Measurements from ENCODE around the gene NTN1. TPM values are rescaled to one million over a fixed set of nuclear protein-coding genes. Genes with fewer than 3 reads are reported as not detected.

The NTN1 gene
- total and polyA plus RNA-seq, 2 experiments from 2014 or later, result 0.11 to 0.21 TPM

- no peak overlapping the region for H2AFZ ChIP-seq
- in situ Hi-C loops (cut with MboI), result no loop called here
Measured at GRCh38 chr17:9127340-9127739, 106.0 kb downstream of the NTN1 start.

DNA sequence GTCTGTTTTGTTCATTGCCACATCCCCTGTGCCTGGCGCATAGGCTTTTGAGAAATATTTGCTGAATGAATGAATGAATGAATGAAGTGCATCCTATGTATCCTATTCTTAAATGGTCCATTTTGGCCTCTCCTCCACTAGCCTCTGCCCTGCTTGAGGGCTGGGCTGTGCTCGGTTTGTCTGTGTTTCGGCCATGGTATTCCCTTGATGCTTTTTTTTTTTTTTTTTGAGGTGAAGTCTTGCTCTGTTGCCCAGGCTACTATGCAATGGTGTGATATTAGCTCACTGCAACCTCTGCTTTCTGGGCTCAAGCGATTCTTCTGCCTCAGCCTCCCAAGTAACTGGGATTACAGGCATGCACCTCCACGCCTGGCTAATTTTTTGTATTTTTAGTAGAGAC lies 110.1 kb downstream of the NTN1 start:
- Histone ChIP-seq H3K4me3 (no peak overlapping the region), H3K4me2 (ENCODE audit: unreplicated experiment) (no peak overlapping the region), H3K4me1 (ENCODE audit: insufficient read depth) (no peaks in the 10 kb centered on the region), H3K36me3 (ENCODE audit: low read depth) (no peaks in the 10 kb centered on the region), H3K9me3 (ENCODE audit: low read depth) (no peaks in the 10 kb centered on the region), H3F3A (ENCODE audit: insufficient read depth) (no peaks in the 10 kb centered on the region), H3K79me2 (ENCODE audit: insufficient read depth) (no peaks in the 10 kb centered on the region), H4K20me1 (ENCODE audit: insufficient read depth) (no peaks in the 10 kb centered on the region), H2AFZ (no peak overlapping the region), H3K27me3 (replicated peaks; ENCODE audit: insufficient read depth) (no peaks in the 10 kb centered on the region), H3K9ac (no peak overlapping the region), H3K27ac (no peak overlapping the region), H3K9me2 (ENCODE audit: insufficient read depth) (no peaks in the 10 kb centered on the region)
- DNase-seq, result no peak
- WGBS, 2 experiments (ENCODE audit: low coverage in 1 of 2, low lambda C conversion rate in 2 of 2, missing lambda C conversion rate in 2 of 2), result 53 to 56% methylated on average over 5 of the region's 5 CpGs
- in situ Hi-C loops (cut with MboI), result no loop called here
- no peak for TF ChIP-seq EZH2phosphoT487 (IDR thresholded peaks at IDR 0.05; ENCODE audit: insufficient read depth, low read depth)
- TF ChIP-seq EZH2 (IDR thresholded peaks at IDR 0.05; ENCODE audit: insufficient read depth, poor library complexity, severe bottlenecking), result no peak

More at GRCh38 chr17:9127340-9127739, 106.0 kb downstream of the NTN1 start:
- no peaks in the 10 kb centered on the region for H3K79me2 ChIP-seq (ENCODE audit: insufficient read depth)
- H4K20me1 ChIP-seq (ENCODE audit: insufficient read depth), result no peaks in the 10 kb centered on the region
- H3K4me3 ChIP-seq, result no peak overlapping the region
- no peak for DNase-seq
- no peaks in the 10 kb centered on the region for H3K4me1 ChIP-seq (ENCODE audit: insufficient read depth)
- H3K9me3 ChIP-seq (ENCODE audit: low read depth), result no peaks in the 10 kb centered on the region
- no peaks in the 10 kb centered on the region for H3K9me2 ChIP-seq (ENCODE audit: insufficient read depth)
- H3K9ac ChIP-seq, result no peak overlapping the region
- no peaks in the 10 kb centered on the region for H3K27me3 ChIP-seq (replicated peaks; ENCODE audit: insufficient read depth)
- no peaks in the 10 kb centered on the region for H3F3A ChIP-seq (ENCODE audit: insufficient read depth)
- 78 to 79% methylated on average over 7 of the region's 7 CpGs for WGBS, 2 experiments (ENCODE audit: low coverage in 1 of 2, low lambda C conversion rate in 2 of 2, missing lambda C conversion rate in 2 of 2)
- no peaks in the 10 kb centered on the region for H3K36me3 ChIP-seq (ENCODE audit: low read depth)
- no peak overlapping the region for H3K27ac ChIP-seq
- TF ChIP-seq EZH2phosphoT487 (IDR thresholded peaks at IDR 0.05; ENCODE audit: insufficient read depth, low read depth), result no peak
- TF ChIP-seq EZH2 (IDR thresholded peaks at IDR 0.05; ENCODE audit: insufficient read depth, poor library complexity, severe bottlenecking), result no peak
- no peak overlapping the region for H3K4me2 ChIP-seq (ENCODE audit: unreplicated experiment)

DNA sequence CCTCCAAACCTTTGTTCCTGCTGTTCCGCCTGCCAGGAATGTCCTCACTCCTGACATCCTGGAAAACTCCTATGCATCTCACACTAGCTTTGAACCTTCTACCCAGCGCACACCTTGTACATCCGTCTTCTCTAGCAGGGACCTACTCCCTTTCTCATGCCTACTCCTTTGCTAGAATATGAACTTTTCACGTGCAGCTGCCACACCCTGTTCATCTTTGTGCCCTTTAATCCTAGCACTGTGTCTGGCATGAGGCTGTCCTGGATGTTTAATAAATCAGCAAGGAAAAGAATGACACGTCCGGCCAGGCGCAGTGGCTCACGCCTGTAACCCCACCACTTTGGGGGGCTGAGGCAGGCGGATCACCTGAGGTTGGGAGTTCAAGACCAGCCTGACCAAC lies 111.0 kb downstream of the NTN1 start:
- Histone ChIP-seq H3K79me2 (ENCODE audit: insufficient read depth) (no peaks in the 10 kb centered on the region), H4K20me1 (ENCODE audit: insufficient read depth) (no peaks in the 10 kb centered on the region), H3K9ac (no peak overlapping the region), H3K4me2 (ENCODE audit: unreplicated experiment) (no peak overlapping the region), H3K9me2 (ENCODE audit: insufficient read depth) (no peaks in the 10 kb centered on the region), H3K4me1 (ENCODE audit: insufficient read depth) (no peaks in the 10 kb centered on the region), H3K27me3 (replicated peaks; ENCODE audit: insufficient read depth) (no peaks in the 10 kb centered on the region), H2AFZ (no peak overlapping the region), H3K27ac (no peak overlapping the region), H3F3A (ENCODE audit: insufficient read depth) (no peaks in the 10 kb centered on the region), H3K4me3 (no peak overlapping the region), H3K36me3 (ENCODE audit: low read depth) (no peaks in the 10 kb centered on the region), H3K9me3 (ENCODE audit: low read depth) (no peaks in the 10 kb centered on the region)
- 69 to 74% methylated on average over 9 of the region's 9 CpGs for WGBS, 2 experiments (ENCODE audit: low coverage in 1 of 2, low lambda C conversion rate in 2 of 2, missing lambda C conversion rate in 2 of 2)
- no peak for DNase-seq
- TF ChIP-seq EZH2phosphoT487 (IDR thresholded peaks at IDR 0.05; ENCODE audit: insufficient read depth, low read depth) (no peak), EZH2 (IDR thresholded peaks at IDR 0.05; ENCODE audit: insufficient read depth, poor library complexity, severe bottlenecking) (no peak)
- in situ Hi-C loops (cut with MboI), result no loop called here

- no peaks in the 10 kb centered on the region for H3K9me2 ChIP-seq (ENCODE audit: insufficient read depth)
- no peak for TF ChIP-seq EZH2phosphoT487 (IDR thresholded peaks at IDR 0.05; ENCODE audit: insufficient read depth, low read depth)
- TF ChIP-seq EZH2 (IDR thresholded peaks at IDR 0.05; ENCODE audit: insufficient read depth, poor library complexity, severe bottlenecking), result no peak
- no peaks in the 10 kb centered on the region for H4K20me1 ChIP-seq (ENCODE audit: insufficient read depth)
- WGBS, 2 experiments (ENCODE audit: low coverage in 1 of 2, low lambda C conversion rate in 2 of 2, missing lambda C conversion rate in 2 of 2), result 69 to 71% methylated on average over 14 of the region's 14 CpGs
- in situ Hi-C loops (cut with MboI), result no loop called here
- H3K27me3 ChIP-seq (replicated peaks; ENCODE audit: insufficient read depth), result no peaks in the 10 kb centered on the region
- no peak for DNase-seq
- H3K4me1 ChIP-seq (ENCODE audit: insufficient read depth), result no peaks in the 10 kb centered on the region
- H3K4me3 ChIP-seq, result no peak overlapping the region
- no peak overlapping the region for H2AFZ ChIP-seq
- no peaks in the 10 kb centered on the region for H3K9me3 ChIP-seq (ENCODE audit: low read depth)
- H3K4me2 ChIP-seq (ENCODE audit: unreplicated experiment), result no peak overlapping the region
- H3K27ac ChIP-seq, result no peak overlapping the region
- H3K79me2 ChIP-seq (ENCODE audit: insufficient read depth), result no peaks in the 10 kb centered on the region
- no peak overlapping the region for H3K9ac ChIP-seq
- H3K36me3 ChIP-seq (ENCODE audit: low read depth), result no peaks in the 10 kb centered on the region
- no peaks in the 10 kb centered on the region for H3F3A ChIP-seq (ENCODE audit: insufficient read depth)
Measured at GRCh38 chr17:9132944-9133610, 111.8 kb downstream of the NTN1 start.
